C4-2B (cell line): ENCODE measurements around the gene SPIB.

Experiments used
- CTCF ChIP-seq: fragments of 450-650 bp; conservative IDR thresholded peaks from 2 replicates; pipeline ENCODE4 v1.5.1; 2017; ENCODE audit warnings: mild to moderate bottlenecking
- ZFX ChIP-seq: fragments of 450-650 bp; IDR thresholded peaks from 2 replicates; pipeline ENCODE4 v1.6.1; 2017

- TF ChIP-seq CTCF (no peak), ZFX (no peak)
Measured at GRCh38 chr19:50479761-50480251, 61.1 kb downstream of the SPIB start.
